HFF-Myc (cell line): Measurements from ENCODE around the gene TARBP2.

Source experiments
- DNase-seq: peaks from one replicate; pipeline ENCODE4 v3.0.0-alpha.2; 2011; ENCODE audit warnings: low read depth; ENCODE audit errors: extremely low read depth
- H3K4me3 ChIP-seq: replicated peaks from 2 replicates; pipeline ENCODE4 v1.5.1; 2011; ENCODE audit warnings: low read depth, mild to moderate bottlenecking, control low read depth, low read length
- CTCF ChIP-seq: IDR thresholded peaks from 2 replicates; pipeline ENCODE4 v1.5.1; 2012; ENCODE audit warnings: mild to moderate bottlenecking, low read depth, low read length, control low read depth; ENCODE audit errors: missing control alignments

TARBP2 gene

GRCh38 chr12:53492830-53493609 is 8.1 kb upstream of the TARBP2 start:
- DNase-seq, result peak; percentile 81
- TF ChIP-seq CTCF, result no peak

DNA sequence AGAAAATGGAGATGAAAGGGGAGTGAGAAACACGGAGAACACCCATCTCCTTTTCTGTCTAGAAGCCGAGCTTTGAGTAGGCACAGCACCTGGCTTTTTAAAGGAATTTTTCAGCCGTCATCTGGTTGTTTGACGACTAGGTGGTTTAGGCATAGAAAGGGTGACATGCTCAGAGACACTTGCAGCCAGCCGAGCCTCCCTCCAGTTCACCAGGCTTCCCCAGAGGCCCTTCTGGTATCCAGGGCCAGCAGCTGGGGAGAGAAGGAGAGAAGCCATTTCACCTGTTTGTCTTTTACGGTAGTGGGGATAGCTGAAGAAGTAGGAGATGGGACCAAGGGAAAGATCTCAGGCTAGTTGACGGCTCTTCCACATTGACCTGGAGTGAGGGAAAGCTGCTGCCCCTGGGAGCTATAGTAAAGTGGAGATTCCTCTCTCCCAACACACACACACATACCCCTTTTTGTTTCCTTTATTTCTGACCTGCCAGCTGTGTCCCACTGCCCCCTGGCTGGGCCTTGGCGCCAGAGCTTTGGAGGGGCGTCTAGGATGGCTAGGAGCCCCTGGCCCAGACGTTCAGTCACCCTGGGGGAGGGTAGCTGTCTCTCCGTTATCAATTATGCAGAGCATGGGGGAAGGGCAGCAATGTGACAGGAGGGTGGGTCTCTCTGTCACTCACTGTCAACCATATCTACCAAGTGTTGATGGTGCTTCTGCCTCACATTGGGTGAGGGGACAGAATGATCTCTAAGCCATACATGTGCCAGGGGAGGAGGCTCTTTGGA is 7.3 kb upstream of the TARBP2 start:
- TF ChIP-seq CTCF, result no peak
- peak overlapping the region; percentile 42 for H3K4me3 ChIP-seq

More at GRCh38 chr12:53492830-53493609, 8.1 kb upstream of the TARBP2 start:
- peak overlapping the region; percentile 42 for H3K4me3 ChIP-seq

GRCh38 chr12:53495903-53496751 is 5.0 kb upstream of the TARBP2 start:
- no peak for TF ChIP-seq CTCF
- no peak overlapping the region for H3K4me3 ChIP-seq
- DNase-seq, result no peak

More for the DNA sequence above, 7.3 kb upstream of the TARBP2 start:
- DNase-seq, result no peak

GRCh38 chr12:53496752-53497032 is 4.4 kb upstream of the TARBP2 start:
- no peak for DNase-seq
- H3K4me3 ChIP-seq, result no peak overlapping the region

DNA sequence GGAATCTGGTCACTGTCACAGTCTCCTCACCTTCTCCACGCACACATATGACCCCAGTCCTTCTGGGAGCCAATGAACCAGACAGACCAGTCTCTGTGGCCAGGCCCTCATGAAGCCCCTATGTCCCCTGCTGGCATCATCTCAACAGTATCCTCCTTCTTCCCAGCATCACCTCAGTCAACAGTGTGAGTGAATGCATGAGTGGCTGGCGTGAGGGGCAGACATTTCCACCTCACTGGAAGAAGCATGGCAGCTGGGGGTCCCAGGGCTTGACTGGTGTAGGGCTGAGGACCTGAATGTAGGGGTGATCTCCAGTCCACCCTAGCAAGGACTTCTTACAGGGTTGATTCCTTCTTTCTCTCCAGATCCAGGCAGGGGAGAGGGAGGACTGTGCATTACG is 3.6 kb upstream of the TARBP2 start:
- no peak overlapping the region for H3K4me3 ChIP-seq
- TF ChIP-seq CTCF, result no peak
- no peak for DNase-seq

More at GRCh38 chr12:53496752-53497032, 4.4 kb upstream of the TARBP2 start:
- no peak for TF ChIP-seq CTCF

DNA sequence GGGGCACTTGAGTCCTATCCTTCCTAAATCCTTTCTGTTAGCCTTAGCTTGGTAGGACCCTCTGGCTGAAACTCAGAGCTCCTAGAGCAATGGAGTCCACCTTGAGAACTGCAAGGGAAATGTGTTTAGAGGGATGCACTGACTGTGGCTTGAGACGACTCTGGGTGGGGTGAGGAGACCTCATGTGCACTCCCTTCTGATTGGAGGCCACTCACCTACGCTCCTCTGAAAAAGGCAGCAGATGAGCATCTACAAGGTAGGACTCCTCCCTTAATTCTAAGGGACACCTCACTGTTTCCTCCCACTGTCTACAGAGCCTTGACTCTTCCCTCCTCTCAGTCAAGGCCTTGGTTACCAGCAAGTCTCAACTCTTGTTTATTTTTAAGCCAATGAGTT is 2.9 kb upstream of the TARBP2 start:
- no peak for DNase-seq
- no peak for TF ChIP-seq CTCF
- peak overlapping the region; percentile 64 for H3K4me3 ChIP-seq
